ENCODE measurements around the gene EFNB2.

- TF ChIP-seq POLR2AphosphoS5 (IDR thresholded peaks at IDR 0.05; ENCODE audit: low read depth, low read length) (no peak), TBL1XR1 (IDR thresholded peaks at IDR 0.05; ENCODE audit: borderline replicate concordance, low read length, partially characterized antibody) (no peak), HOXA3 (CRISPR knock-in tag; IDR thresholded peaks at IDR 0.05) (no peak), EP300 (IDR thresholded peaks at IDR 0.05; ENCODE audit: low read depth in 2 of 2, low read length in 2 of 2) (no peak), EP300 (CRISPR knock-in tag; IDR thresholded peaks at IDR 0.05; ENCODE audit: borderline replicate concordance) (no peak), BHLHE40 (IDR thresholded peaks at IDR 0.05; ENCODE audit: low read length) (no peak), ZNF10 (CRISPR knock-in tag; IDR thresholded peaks at IDR 0.05; ENCODE audit: borderline replicate concordance, low read depth) (no peak), CTCF (CRISPR knock-in tag; IDR thresholded peaks at IDR 0.05) (no peak), JUNB (CRISPR knock-in tag; IDR thresholded peaks at IDR 0.05; ENCODE audit: borderline replicate concordance) (no peak), ERF (CRISPR knock-in tag; IDR thresholded peaks at IDR 0.05) (no peak), ZNF510 (CRISPR knock-in tag; IDR thresholded peaks at IDR 0.05; ENCODE audit: low read depth) (no peak), MTA1 (CRISPR knock-in tag; IDR thresholded peaks at IDR 0.05; ENCODE audit: borderline replicate concordance) (no peak), SUZ12 (IDR thresholded peaks at IDR 0.05; ENCODE audit: low read depth, low read length) (no peak)
- TF ChIP-seq, protein P1, sequence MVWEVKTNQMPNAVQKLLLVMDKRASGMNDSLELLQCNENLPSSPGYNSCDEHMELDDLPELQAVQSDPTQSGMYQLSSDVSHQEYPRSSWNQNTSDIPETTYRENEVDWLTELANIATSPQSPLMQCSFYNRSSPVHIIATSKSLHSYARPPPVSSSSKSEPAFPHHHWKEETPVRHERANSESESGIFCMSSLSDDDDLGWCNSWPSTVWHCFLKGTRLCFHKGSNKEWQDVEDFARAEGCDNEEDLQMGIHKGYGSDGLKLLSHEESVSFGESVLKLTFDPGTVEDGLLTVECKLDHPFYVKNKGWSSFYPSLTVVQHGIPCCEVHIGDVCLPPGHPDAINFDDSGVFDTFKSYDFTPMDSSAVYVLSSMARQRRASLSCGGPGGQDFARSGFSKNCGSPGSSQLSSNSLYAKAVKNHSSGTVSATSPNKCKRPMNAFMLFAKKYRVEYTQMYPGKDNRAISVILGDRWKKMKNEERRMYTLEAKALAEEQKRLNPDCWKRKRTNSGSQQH (CRISPR knock-in tag; IDR thresholded peaks at IDR 0.05; ENCODE audit: low read depth): no peak
Observed at GRCh38 chr13:106505732-106506131, 29.7 kb downstream of the EFNB2 start.
